Fibroblast of mammary gland (primary cell): ENCODE measurements around the gene JADE2.

Source experiments
- DNase-seq: peaks from one replicate; pipeline ENCODE4 v3.0.0-alpha.2; 2010; ENCODE audit warnings: low read depth
- H3K4me3 ChIP-seq: 2 replicates; pipeline ENCODE4 v1.5.1; 2011; ENCODE audit warnings: low read depth, mild to moderate bottlenecking, low read length, moderate library complexity; ENCODE audit not compliant: control insufficient read depth
- TF ChIP-seq, protein P1 (sequence below): conservative IDR thresholded peaks from 2 replicates; pipeline ENCODE4 v1.5.1; 2011; ENCODE audit warnings: low read depth, low read length, inconsistent platforms; ENCODE audit not compliant: control insufficient read depth, insufficient read depth

The JADE2 gene

DNA sequence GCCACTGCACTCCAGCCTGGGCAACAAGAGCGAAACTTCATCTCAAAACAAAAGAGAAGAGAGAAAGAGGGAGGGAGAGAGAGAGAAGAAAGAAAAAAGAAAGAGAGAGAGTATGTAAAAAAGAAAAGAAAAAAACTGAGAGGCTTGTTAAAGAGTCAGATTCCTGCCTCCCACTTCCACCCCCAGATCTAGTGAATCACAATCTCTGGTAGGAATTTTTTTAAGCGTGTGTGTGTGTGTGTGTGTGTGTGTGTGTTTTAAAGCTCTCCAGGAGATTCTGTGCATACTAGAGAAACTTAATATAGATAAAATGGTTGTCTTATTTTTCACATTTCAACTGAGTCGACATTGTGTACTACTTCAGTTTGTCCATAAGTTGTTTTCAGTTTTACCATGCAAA, 75.1 kb downstream of the JADE2 start:
- DNase-seq, result peak; percentile 79
- no peak overlapping the region for H3K4me3 ChIP-seq
- TF ChIP-seq, protein P1, sequence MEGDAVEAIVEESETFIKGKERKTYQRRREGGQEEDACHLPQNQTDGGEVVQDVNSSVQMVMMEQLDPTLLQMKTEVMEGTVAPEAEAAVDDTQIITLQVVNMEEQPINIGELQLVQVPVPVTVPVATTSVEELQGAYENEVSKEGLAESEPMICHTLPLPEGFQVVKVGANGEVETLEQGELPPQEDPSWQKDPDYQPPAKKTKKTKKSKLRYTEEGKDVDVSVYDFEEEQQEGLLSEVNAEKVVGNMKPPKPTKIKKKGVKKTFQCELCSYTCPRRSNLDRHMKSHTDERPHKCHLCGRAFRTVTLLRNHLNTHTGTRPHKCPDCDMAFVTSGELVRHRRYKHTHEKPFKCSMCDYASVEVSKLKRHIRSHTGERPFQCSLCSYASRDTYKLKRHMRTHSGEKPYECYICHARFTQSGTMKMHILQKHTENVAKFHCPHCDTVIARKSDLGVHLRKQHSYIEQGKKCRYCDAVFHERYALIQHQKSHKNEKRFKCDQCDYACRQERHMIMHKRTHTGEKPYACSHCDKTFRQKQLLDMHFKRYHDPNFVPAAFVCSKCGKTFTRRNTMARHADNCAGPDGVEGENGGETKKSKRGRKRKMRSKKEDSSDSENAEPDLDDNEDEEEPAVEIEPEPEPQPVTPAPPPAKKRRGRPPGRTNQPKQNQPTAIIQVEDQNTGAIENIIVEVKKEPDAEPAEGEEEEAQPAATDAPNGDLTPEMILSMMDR, result no peak

- DNase-seq, result peak; percentile 67
- TF ChIP-seq, protein P1, result no peak
- no peak overlapping the region for H3K4me3 ChIP-seq
Observed at GRCh38 chr5:134603059-134603458, 77.6 kb downstream of the JADE2 start.

GRCh38 chr5:134604908-134605307, 79.4 kb downstream of the JADE2 start:
- TF ChIP-seq, protein P1, result no peak
- no peak overlapping the region for H3K4me3 ChIP-seq
- DNase-seq, result no peak

GRCh38 chr5:134606726-134607125, 81.3 kb downstream of the JADE2 start:
- no peak for DNase-seq
- H3K4me3 ChIP-seq, result no peak overlapping the region
- TF ChIP-seq, protein P1, result no peak

GRCh38 chr5:134608555-134608954, 83.1 kb downstream of the JADE2 start:
- H3K4me3 ChIP-seq, result no peak overlapping the region

DNA sequence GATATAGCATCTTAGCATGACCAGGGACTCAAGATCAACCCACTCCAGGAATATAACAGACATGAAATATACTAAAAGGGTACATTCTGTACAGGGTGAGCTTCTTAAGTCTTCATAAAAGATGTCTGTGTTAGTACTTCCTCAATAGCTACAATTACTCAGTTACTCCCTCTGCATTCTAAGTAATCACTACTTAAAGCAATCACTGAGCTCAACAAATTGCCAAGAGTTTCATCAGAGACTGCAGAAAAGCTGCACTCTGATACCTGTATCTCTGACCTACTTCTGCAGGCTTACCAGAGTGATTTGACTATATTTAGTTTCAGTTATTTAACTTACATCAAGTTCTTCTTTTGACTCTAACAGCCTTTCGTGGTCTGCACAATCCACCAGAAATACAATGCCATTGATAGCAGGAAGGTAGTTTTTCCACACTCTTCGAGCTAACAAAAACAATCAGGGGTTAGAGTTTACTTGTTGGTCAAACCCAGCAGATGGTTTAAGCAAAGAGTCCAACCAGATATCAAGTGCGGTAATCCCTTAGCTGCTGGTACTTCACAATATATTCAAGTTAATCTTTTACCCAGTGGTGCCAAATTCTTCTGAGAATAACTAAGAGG, 83.9 kb downstream of the JADE2 start:
- H3K4me3 ChIP-seq, result no peak overlapping the region
- no peak for DNase-seq
- TF ChIP-seq, protein P1, result no peak

More at GRCh38 chr5:134608555-134608954, 83.1 kb downstream of the JADE2 start:
- TF ChIP-seq, protein P1, result no peak
- DNase-seq, result no peak

DNA sequence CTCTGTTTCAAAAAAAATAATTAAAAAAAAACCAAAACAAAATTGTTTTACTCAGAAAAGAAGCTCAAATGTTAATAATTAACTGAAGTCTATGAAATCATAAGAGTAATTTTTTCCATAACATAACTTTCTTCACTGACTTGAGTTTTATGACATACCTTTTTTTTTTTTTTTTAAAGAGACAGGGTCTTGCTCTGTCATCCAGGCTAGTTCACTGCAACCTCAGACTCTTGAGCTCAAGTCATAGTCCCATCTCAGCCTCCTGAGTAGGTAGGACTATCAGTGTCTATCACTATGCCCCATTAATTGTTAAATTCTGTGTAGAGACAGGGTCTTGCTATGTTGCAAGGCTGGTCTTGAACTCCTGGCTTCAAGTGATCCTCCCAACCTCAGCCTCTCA, 85.3 kb downstream of the JADE2 start:
- TF ChIP-seq, protein P1, result no peak
- DNase-seq, result no peak
- no peak overlapping the region for H3K4me3 ChIP-seq
